ENCODE data around the gene CLDN5.

DNA sequence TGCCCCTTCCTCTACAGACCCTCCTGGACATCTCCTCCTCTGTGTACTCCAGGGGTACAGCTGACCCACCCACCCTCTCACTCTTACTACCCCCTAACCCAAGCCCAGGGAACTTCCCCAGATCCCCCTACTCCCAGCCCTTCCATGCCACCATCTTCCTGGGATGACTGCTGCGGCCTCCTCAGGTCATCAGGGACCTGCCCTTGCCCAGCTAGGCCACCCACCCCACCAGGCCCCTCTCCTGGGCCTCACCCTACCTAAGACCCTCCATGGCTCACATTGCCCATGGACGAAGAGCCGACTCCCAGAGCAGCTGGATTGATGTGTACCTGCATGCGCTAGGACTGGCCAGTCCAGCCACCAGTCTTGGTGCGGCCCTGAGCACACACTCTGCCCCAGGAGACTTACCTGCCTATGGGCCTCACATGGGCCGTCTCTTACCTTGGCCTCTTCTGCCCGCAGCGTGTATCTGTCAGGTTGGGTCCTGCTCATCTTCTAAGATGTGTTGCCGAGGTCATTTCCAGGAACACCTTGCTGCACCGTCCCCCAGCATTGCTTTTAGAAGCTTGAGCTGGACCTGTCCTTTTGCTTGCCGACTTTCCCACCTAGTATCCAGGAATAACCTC is 2.0 kb upstream of the CLDN5 start:
- no peak for TF ChIP-seq POLR2A (IDR thresholded peaks at IDR 0.05)
- TF ChIP-seq POLR2AphosphoS5 (IDR thresholded peaks at IDR 0.05; ENCODE audit: insufficient read depth in 1 of 2, low read depth in 1 of 2): no peak
